ENCODE results near the gene JARID2.

JARID2 gene

DNA sequence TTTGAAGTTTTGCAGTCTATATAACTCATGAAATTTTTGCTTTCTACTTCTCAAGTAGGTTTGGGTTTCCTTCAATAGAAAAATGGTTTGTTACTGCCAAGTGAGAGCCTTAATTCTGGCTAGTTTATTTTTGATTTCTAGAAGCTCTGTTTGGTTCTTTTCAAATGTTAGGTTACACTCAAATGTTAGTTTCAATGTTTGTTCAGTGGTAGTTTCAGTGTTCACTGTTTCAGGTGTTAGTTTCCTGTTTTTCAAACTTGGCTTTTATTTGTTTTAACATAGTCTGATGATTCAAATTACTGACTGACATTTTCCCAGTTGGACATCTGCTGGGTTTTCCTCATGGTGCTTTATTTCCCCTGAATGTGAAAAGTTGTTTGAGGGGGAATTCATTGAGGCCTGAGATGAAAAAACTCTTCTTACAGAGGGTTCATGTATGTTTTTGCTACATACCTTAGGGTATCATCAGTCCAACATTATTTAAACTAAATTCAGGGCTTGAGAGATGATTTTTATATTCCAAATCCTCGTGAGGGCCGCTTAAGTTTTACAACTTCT lies 189.0 kb downstream of the JARID2 start:
- no peak for DNase-seq (ENCODE audit: low read depth)
- H3K4me3 ChIP-seq (ENCODE audit: low read depth, low read length), result no peak overlapping the region
- TF ChIP-seq, protein P1, sequence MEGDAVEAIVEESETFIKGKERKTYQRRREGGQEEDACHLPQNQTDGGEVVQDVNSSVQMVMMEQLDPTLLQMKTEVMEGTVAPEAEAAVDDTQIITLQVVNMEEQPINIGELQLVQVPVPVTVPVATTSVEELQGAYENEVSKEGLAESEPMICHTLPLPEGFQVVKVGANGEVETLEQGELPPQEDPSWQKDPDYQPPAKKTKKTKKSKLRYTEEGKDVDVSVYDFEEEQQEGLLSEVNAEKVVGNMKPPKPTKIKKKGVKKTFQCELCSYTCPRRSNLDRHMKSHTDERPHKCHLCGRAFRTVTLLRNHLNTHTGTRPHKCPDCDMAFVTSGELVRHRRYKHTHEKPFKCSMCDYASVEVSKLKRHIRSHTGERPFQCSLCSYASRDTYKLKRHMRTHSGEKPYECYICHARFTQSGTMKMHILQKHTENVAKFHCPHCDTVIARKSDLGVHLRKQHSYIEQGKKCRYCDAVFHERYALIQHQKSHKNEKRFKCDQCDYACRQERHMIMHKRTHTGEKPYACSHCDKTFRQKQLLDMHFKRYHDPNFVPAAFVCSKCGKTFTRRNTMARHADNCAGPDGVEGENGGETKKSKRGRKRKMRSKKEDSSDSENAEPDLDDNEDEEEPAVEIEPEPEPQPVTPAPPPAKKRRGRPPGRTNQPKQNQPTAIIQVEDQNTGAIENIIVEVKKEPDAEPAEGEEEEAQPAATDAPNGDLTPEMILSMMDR (conservative IDR thresholded peaks at IDR 0.05; ENCODE audit: low read depth, low read length), result no peak

GRCh38 chr6:15435468-15435867 lies 189.6 kb downstream of the JARID2 start:
- DNase-seq (ENCODE audit: low read depth), result no peak
- no peak overlapping the region for H3K4me3 ChIP-seq (ENCODE audit: low read depth, low read length)
- TF ChIP-seq, protein P1 (conservative IDR thresholded peaks at IDR 0.05; ENCODE audit: low read depth, low read length), result no peak

- TF ChIP-seq, protein P1 (conservative IDR thresholded peaks at IDR 0.05; ENCODE audit: low read depth, low read length), result no peak
- no peak for DNase-seq (ENCODE audit: low read depth)
Observed at GRCh38 chr6:15436451-15436850, 190.6 kb downstream of the JARID2 start.

GRCh38 chr6:15437090-15437635 lies 191.3 kb downstream of the JARID2 start:
- DNase-seq (ENCODE audit: low read depth), result no peak
- no peak overlapping the region for H3K4me3 ChIP-seq (ENCODE audit: low read depth, low read length)
- TF ChIP-seq, protein P1 (conservative IDR thresholded peaks at IDR 0.05; ENCODE audit: low read depth, low read length), result no peak

More at GRCh38 chr6:15436451-15436850, 190.6 kb downstream of the JARID2 start:
- H3K4me3 ChIP-seq (ENCODE audit: low read depth, low read length), result no peak overlapping the region

DNA sequence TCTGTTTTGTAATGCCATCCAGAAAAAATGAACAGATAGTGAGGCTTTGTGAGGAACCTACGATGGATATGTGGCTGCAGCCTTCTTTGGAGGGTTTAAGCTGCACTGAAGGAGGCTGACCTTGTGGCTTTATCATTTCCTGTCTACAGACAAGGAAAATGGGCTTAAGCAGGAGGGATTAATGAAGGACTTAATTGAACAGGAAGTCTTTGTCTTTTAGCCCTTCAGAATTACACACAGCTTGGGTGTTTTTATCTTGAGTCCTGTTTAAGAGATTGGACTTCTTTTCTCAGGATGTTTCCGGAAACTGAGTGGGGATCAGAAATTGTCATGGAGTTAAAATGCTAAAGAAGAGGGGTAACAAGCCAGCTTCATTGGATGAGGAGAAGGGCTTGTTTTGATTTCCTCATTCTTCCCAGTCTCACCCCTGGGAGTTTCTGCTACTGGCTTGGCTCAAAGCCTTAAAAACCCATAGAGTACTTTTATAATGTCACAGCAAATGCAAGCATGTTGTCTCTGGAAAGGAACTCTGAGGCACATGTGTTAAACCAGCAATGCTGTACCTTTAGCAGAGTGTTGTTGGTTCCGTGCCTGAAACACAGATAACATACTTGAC lies 193.6 kb downstream of the JARID2 start:
- DNase-seq (ENCODE audit: low read depth), result peak; percentile 37
- H3K4me3 ChIP-seq (ENCODE audit: low read depth, low read length), result no peak overlapping the region
- TF ChIP-seq, protein P1 (conservative IDR thresholded peaks at IDR 0.05; ENCODE audit: low read depth, low read length), result no peak

- H3K4me3 ChIP-seq (ENCODE audit: low read depth, low read length), result no peak overlapping the region
- TF ChIP-seq, protein P1 (conservative IDR thresholded peaks at IDR 0.05; ENCODE audit: low read depth, low read length), result no peak
- DNase-seq (ENCODE audit: low read depth), result no peak
Observed at GRCh38 chr6:15440040-15440439, 194.2 kb downstream of the JARID2 start.
